ENCODE results near the gene TP63.
"Not testable (repeated sequence)": the region's sequence is repeated elsewhere in the genome, so short reads cannot be mapped to it uniquely, and the experiment has no call there.

Gene TP63

DNA sequence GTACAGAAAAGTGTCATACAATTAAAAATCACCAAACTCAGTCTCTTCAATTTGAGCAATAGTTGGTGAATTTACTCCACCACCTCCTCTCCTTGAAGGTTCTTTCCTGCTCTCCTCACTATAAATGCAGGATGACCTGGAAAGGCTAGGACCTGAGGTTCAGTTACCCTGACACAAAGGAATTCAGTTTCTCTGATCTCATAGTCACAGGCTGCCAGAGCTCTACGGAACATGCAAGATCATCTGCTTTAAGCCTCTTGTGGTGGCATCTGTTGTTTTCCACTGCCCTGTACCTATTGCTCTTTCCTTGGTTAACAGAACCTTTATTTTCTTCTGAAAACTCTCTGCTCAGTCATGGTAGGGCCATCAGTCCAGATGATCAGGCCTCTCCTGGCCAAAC, 4.9 kb upstream of the TP63 start:
- peak; percentile 83 for DNase-seq

DNA sequence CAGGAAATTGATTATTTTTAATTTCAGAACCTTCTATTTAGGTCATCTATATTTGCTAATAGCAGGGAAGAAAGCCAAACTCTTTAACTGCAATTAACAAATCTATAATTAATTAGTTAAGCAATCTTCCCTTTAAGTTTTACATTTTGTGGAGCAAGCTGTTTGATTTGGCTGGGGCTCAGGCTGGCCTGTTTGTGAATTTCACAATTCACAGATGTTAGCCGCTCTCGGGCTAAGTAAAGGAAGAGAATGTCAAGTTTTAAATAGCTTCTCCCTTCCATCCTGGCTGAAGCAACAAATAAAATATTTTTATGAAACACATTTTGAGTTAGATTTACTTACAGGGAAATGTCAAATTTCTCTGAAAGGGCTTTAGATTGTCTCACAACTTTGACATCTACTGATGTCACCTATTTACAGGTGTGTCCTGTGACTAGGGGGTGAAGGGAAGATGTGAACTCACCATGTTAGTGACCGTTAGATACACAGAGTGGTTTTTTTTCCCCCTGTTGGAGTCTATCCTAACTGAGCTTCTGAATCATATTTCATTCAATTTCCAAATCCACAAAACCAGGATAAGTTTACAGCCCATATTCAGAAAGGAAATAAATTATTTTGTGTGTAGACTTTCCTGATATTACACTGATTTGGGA, 1.3 kb upstream of the TP63 start:
- DNase-seq = no peak

DNA sequence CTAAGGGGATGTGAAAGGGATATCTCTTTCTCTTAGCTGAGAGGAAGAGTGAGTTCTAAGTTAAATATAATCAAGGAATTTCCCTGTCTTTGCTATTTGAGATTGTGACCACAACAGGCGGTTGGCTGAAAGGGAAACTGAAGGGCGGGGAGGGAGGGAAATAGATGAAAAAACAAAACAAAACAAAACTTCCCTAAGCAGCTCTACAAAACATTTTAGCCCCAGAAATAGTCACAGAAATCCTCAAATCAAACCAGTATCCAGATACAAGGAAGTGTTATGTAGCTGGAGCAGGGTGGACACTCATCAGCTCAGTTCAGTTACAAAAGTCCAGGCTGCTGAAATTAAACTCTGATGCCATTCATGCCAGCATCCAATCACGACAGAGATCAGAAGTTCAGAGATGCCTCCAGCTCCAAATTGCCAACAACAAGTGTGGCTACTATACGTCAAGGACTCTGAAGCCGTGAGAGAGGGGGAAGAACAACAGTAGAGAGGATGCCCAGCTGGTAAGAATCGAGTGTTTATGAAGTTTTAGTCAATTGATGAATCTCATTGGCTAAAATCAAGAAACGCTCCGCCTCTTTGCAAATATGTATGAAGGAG, 319 bp upstream of the TP63 start:
- no peak for DNase-seq

DNA sequence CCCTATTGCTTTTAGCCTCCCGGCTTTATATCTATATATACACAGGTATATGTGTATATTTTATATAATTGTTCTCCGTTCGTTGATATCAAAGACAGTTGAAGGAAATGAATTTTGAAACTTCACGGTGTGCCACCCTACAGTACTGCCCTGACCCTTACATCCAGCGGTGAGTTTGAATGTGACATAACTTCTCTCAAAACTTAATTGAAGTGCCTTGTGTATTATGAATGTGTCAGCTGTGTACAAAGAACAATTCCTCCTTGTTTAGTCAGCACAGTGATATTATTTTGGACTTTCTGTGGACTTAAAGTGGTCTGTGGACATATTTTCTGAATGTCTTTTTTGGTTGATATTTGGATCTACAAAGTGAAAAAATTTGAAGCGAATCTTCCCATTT, 220 bp downstream of the TP63 start:
- no peak for DNase-seq

DNA sequence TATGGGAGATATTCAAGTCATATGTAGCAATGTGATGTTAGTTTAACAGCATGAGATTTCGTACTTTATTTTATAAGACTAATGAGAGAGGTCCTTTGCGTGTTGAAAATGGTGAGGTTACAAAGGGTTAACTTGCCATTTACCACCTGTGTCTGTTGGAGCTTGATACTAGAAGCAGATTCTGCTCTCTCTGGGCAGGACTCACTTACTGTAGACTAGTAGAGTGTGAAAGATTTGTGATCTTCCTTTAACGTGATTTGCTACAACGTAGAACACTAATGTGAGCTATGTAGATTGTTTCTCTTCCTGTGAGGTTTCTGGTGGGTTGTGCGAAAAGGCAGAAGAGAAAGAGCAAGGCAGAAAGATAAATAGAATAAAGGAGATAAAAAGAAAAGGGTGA, 1.1 kb downstream of the TP63 start:
- no peak for DNase-seq

DNA sequence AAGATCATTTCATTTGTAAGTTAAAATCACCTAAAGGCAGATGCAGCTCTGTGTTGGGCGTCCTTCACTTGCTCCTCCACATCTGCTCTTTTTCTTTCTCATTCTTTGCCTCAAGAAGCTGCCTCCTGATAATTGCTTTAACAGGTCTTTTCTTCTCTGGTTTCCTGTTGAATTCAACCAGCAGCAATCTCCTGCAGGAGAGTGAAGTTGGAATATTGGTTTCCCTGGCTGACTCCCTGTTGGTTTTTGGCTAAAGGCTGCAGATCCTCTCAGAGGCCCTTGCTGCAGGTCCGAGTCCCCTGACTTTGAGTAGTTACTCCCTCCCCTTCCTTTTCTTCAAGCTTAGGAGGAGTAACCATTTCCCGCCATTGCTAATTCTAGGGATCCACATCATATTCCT, 4.2 kb downstream of the TP63 start:
- no peak for DNase-seq

DNA sequence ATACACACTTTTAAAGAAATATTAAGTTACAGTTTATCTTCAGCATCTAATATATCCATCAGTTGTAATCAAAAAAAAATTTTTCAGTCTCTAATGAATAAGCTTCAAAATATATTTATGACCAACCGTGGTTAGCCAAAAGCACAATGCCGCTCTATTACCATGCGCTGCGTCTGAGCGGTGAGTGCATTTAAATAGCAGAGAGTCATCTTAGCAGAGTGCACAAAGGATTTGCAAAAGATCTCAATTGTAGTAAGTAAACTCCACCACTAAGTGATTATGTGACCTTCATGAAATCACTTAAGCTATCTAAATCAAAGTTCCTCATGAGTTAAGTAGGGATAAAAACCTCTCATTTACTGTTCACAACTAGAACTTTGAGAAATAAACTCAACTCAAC, 4.9 kb downstream of the TP63 start:
- DNase-seq = peak; percentile 7

DNA sequence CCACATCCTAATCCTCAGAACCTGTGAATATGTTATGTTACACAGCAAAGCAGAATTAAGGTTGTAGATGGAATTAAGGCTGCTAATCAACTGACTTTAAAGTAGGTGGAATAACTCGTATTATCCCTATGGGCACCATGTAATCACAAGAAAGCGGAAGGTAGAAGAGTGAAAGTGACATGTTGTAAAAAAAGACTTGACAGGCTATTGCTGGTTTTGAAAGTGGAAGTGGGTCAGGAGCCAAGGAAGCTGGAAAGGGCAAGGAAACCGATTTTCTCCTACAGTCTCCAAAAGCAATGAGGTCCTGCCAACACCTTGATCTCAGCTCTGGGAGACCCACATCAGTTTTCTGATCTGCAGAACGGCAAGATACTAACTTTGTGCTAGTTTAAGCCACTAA, 6.6 kb downstream of the TP63 start:
- no peak for DNase-seq

DNA sequence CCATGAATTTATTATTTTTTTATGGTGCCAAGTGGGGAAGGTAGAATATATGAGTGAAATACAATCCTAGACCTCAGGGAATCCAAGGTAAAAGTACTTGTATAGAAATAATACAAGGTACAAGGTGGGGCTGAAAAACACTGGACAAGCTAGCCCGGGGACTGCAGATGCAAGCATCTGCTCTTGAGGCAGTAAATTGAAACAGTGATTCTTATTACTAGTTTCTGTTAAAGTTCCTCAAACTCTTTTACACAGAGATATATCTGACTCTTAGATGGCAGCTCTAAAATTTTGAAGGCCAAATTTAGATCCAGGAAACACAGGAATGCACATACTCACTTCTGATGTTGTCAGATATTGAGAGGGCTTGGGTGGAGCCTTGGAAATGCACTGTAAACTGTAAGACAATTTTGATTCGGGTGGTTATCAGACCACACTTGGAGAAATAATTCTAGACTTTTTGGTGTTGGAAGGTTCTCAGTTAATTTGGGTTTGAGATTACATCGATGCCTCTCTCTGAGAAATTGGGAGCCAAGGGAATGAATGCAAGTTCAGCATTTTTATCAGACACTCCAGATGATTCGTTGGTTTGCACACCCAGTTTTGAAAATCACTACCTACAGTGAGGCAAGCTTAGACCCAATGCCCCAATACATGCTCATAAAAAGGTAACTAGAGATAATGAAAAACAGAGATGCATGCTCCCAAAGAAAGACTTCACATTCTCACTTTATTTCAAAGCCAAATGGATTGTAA, 7.3 kb downstream of the TP63 start:
- no peak for DNase-seq

DNA sequence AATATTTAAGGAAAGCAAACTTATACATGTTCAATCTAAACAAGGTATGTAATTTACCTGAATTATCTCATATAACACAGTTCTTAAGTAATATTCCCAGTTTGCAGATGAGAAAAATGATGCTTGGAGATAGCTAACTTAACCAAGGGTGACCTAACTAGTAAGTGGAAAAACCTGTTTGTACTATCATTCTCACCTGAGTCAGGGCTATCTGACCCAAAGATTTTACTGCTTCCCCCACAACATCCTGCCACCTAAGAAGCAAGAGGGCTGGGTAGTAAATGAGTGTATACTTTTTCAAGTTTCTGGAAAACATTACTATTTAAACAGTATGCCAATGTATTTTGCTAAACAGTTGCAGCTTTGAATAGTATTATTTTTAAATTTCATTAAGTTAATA, 10.6 kb downstream of the TP63 start:
- DNase-seq = no peak

DNA sequence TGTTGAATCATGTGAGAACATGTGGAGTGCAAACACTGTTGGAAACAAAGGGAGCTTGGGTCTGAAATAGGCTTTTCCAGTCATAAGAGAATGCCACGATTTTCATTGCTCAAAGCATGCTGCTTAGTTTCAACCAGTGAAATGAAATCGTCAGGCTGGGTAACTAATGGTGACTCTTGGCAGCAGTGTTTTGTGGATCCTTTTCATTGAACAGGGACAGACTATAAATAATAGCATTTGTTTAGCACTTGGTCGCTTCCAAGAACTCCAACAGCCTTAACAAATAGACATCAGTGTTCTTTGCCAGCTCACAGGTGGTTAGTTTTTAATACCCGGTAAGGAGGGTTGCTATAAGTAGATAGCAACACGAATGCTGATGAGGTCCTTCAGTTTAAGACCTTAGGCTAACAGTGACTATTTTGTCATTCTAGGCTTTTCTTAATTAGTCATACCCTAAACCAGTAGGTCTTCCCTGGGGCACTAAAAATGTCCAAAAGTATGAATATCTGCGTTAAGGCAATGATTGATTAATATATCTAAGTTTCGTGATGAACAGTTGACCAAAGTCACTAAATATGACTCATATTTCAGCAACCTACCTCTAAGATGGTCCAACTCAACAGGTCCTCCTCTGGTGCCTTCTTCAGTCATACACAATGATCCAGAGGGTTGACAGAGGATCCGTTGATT, 15.8 kb downstream of the TP63 start:
- no peak for DNase-seq

DNA sequence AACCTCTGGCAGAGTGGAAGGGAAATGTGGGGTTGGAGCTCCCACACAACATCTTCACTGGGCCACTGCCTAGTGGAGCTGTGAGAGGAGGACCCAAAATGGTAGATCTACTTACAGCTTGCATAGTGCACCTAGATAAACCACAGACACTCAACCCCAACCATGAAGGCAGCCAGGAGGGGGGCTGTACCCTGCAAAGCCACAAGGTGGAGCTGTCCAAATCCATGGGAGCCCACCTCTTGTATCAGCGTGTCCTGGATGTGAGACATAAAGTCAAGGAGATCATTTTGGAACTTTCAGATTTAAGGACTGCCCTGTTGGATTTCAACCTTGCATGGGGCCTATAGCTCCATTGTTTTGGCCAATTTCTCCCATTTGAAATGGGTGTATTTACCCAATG, 20.9 kb downstream of the TP63 start:
- peak; percentile 29 for DNase-seq

DNA sequence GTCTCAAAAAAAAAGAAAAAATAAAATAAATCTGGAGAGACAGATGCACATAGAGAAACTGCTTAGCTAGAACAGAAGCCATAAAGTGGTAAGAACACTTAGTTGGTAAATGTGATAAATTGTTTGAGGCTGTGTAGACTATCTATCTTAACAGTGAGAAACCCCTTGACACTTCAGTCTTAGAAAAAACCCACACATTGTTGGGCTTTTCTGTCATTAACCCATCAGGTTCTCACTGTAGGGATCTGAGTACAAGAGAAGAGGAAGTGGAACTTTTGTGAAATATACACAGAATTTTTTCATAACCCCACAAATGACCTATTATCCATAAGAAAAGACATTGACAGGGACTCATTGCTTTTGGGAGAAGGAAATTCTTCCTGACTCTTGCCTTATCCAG, 24.4 kb downstream of the TP63 start:
- DNase-seq = no peak

DNA sequence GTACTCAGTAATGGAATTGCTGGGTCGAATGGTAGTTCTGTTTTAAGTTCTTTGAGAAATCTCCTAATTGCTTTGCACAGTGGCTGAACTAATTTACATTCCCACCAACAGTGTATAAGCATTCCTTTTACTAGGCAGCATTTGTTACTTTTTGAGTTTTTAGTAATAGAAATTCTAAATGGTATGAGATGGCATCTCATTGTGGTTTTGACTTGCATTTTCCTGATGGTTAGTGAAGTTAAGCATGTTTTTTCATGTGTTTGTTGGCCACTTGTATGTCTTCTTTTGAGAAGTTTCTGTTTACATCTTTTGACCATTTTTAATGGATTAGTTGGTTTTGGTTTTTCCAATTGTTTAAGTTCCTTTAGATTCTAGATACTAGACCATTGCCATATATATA, 28.4 kb downstream of the TP63 start:
- DNase-seq = no peak

DNA sequence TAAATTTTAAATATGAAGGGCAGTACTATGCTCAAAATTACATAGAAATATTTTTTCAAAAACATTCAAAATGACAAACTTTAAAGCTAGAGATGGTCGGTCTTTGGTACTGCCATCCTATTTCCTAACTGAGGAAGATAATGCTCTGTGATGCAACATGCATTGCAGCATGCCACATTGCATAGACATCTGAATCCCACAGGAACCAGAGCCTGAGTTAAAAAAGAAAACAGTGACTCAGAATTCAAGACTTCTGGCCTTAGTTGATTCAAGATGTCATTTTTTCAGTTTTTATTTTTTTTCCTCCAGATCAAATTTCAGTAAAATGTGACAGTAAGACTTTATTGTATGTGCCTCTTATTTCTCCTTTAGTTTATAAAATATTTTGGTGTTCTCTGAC, 33.1 kb downstream of the TP63 start:
- DNase-seq = no peak

DNA sequence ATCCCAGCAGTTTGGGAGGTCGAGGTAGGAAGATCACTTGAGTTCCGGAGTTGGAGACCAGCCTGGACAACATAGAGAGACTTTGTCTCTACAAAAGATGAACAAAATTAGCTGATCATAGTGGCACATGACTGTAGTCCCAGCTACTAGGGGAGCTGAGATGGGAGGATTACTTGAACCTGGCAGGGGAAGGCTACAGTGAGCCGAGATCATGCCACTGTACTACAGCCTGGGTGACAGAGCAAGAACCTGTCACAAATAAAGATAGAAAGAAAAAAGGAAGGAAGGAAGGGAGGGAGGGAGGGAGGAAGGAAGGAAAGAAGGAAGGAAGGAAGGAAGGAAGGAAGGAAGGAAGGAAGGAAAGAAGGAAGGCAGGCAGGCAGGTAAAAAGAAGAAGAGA, 41.2 kb downstream of the TP63 start:
- DNase-seq = not testable (repeated sequence)

DNA sequence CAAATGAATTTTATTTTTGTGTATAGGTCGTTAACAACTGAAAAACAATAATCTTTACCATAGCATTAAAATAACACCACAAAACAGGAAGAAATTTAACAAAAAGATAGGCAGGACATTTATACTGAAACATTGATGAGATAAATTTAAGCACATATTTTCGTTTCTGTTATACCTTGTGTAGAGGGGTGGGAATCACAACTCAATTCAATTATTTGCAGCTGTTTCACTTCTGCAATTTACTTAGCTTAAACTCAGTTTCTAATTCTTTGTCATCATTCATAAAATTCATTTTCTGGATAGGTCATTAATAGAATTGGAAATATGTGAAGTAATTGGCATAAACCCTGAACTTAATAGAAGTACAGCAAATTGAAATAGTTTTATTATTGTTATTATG, 42.3 kb downstream of the TP63 start:
- no peak for DNase-seq

DNA sequence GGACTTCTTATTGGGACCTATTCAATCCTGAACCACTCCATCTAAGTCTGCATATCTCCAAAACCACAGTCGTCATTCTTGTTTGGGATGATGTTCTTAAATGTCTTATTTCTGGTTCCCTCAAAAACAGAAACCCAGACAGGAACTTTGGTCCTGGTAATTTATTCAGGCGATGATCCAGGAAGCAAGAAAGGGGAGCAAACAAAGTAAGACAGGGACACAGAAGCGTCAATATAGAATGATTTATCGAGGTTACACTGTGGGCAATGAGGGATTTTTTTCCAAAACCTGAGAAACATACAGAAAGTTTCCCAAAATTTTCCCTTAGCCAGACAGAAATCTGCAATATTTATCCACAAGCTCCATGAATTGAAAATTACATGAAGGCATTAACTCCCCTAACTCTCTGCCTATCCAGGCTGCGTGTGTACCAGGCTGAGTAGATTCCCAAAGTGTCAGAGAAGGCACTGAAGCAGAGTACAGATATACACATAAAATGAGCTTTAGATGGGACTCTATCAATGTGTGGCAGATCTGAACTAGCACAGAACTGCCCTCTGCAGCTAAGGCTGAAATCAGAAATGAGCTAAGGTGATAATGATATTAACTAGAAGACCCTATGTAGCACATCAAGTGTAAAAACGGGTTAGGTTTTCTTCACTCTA, 43.2 kb downstream of the TP63 start:
- DNase-seq = no peak

DNA sequence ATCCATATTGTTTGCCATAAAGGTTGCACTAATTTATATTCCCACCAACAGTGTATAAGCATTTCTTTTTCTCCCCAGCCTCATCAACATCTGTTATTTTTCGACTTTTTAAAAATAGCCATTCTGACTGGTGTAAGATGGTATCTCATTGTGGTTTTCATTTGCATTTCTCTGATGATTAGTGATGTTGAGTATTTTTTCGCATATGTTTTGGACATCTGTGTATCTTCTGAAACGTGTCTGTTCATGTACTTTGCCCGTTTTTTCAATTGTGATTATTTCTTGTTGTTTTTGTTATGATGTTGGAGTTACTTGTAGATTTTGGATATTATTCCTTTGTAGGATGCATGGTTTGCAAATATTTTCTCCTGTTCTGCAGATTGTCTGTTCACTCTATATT, 46.5 kb downstream of the TP63 start:
- DNase-seq = no peak

DNA sequence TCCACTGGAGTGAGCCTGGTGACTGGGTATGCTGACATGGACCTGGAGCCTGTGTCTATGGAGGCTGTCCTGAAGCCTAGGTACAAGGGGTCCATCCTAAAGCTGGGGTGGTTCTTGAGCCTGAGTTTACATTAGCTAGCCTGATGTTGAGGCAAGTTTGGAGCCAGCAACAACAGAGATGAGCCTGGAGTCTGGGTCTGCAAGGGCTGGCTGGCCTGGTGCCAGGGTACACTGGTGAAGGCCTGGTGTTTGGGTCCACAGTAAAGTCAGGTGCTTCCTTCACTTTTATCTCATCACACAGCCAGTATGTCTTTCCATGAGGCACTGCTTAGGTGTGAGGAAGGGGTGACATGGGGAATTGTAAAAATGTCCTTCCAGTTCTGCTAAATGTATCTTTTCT, 49.5 kb downstream of the TP63 start:
- no peak for DNase-seq

DNA sequence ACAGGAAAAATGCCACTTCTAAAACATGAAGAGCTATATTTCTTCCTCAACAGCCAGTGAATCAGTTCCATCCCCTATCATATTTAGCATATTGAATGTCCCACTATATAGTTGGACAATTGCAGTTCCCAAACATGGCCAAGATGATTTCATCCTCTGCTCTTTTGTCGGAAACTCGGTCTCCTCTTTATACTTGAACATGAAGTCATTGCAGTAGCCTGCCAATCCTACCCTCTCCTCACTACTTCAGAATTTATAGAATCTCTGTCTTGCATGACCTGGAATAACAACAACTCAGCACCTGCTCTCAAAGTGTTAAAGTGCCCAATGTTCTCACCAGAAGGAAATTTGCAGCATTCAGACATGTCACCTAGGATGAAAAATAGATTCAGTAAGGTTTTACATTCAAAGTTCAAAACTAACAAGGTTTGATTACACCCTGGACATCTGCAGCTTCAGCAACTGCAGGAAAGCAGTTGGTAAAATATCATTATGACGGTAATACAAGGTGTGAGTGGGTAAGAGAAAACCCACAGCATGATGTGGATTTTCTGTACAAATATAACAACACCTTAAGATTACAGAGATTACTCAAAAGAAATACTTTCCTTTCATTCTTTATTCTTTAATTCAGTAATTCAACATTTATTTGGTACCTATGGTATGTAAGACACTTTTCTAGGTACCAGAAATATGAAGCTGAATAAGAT, 52.5 kb downstream of the TP63 start:
- DNase-seq = no peak

DNA sequence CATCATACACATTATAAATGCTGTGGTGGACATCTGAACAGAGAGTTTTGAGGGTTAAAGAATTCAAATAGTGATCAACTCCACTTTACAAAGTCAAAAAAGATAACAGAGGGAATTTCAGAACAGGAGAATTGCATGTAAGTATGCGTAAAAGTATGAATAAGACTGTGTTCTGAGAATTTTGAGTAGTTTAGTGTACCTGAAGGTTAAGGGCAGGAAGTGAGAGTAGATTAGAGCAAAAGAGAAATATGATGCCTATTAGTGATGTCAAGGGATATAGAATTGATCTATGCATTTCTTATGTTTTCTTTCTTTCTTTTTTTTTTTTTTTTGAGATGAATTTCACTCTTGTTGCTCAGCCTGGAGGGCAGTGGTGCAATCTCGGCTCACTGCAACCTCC, 53.1 kb downstream of the TP63 start:
- DNase-seq = no peak

DNA sequence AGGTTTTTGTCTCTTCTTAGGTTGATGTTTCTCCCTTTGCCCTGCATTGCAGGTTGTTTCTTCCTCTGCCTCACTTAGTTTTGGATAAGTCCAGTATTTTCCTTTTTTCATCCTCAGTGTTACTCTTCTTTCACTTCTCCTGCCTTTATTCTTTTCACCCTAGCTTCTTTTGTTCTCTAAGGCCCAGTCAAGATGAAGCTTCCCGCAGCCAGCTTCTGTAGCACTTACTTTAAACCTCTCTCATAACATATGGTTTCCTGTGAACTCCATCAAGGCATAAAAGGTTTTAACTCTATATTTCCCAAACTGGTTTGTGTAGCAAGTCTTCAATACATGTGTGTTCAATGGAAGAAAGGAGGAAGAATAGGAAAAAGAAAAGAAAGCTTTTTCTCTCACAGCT, 54.1 kb downstream of the TP63 start:
- no peak for DNase-seq

All from NCI-H82 (cell line).